ENCODE measurements around the gene NRCAM.

NRCAM gene

DNA sequence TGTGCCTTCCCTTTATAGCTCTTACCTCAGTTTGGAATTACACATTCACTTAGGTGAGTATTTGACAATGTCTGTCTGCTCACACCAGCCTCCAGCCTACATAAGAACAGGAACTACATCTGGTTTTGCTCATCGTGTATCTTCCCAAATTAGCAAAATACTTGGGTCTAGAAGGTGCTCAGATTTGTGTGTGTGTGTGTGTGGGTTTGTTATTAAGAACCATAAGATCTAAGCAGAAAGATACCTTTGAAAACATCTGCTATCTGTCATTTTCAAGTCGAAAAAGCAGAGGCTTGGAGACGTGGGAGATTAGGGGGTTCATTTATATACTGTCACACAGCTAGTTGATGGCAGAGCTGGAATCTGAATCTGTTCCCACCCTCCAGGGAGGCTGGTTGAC lies 311.3 kb downstream of the NRCAM start (continued):
- TF ChIP-seq, protein P1, sequence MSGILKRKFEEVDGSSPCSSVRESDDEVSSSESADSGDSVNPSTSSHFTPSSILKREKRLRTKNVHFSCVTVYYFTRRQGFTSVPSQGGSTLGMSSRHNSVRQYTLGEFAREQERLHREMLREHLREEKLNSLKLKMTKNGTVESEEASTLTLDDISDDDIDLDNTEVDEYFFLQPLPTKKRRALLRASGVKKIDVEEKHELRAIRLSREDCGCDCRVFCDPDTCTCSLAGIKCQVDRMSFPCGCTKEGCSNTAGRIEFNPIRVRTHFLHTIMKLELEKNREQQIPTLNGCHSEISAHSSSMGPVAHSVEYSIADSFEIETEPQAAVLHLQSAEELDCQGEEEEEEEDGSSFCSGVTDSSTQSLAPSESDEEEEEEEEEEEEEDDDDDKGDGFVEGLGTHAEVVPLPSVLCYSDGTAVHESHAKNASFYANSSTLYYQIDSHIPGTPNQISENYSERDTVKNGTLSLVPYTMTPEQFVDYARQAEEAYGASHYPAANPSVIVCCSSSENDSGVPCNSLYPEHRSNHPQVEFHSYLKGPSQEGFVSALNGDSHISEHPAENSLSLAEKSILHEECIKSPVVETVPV (CRISPR knock-in tag; IDR thresholded peaks at IDR 0.05): no peak
- no peak for TF ChIP-seq ARNTL (CRISPR knock-in tag; IDR thresholded peaks at IDR 0.05; ENCODE audit: borderline replicate concordance, low read depth)
- TF ChIP-seq PATZ1 (CRISPR knock-in tag; IDR thresholded peaks at IDR 0.05; ENCODE audit: borderline replicate concordance): no peak
- no peak for TF ChIP-seq GLIS3 (CRISPR knock-in tag; IDR thresholded peaks at IDR 0.05)
- no peak for TF ChIP-seq ZFP3 (CRISPR knock-in tag; IDR thresholded peaks at IDR 0.05)
- TF ChIP-seq CREB5 (CRISPR knock-in tag; IDR thresholded peaks at IDR 0.05; ENCODE audit: low read depth): no peak
- TF ChIP-seq TCF4 (CRISPR knock-in tag; IDR thresholded peaks at IDR 0.05; ENCODE audit: borderline replicate concordance): no peak
- TF ChIP-seq CSDC2 (CRISPR knock-in tag; IDR thresholded peaks at IDR 0.05): no peak
- no peak for TF ChIP-seq BACH2 (CRISPR knock-in tag; IDR thresholded peaks at IDR 0.05; ENCODE audit: borderline replicate concordance)
- no peak for TF ChIP-seq SNAI2 (CRISPR knock-in tag; IDR thresholded peaks at IDR 0.05)

DNA sequence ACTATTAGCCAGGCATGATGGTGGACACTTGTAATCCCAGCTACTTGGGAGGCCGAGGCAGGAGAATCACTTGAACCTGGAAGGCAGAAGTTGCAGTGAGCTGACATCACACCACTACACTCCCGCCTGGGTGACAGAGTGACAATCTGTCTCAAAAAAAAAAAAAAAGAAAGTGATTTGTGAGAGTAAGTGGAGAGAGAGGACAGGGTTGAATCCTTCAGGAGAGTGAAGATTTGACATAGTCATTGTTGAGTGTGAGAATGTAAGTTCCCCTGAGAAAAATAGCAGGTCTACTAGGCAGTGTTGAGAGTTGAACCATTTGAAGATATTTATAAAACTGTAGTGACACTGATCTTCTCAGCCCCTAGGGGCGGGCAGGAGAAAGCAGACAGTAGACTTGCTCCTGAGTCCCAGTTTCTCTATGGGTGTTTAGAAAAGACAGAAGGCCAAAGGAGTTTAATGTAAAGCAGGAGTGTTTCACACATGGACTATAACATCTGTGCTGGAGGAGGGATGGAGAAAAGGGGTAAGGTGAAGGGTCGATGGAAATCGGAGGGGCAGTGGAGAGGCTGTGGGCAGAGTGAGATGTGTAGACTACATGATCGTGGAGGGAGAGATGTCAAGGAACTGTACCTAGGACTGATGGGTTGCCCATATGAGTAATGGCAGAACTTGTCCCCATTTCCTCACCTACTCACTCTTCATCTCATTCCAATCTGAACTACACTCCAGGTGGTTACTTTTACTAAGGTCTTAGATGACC lies 312.4 kb downstream of the NRCAM start:
- TF ChIP-seq PPARA (CRISPR knock-in tag; IDR thresholded peaks at IDR 0.05; ENCODE audit: borderline replicate concordance): no peak
- TF ChIP-seq, protein P1 (CRISPR knock-in tag; IDR thresholded peaks at IDR 0.05): no peak
- TF ChIP-seq, protein P2, sequence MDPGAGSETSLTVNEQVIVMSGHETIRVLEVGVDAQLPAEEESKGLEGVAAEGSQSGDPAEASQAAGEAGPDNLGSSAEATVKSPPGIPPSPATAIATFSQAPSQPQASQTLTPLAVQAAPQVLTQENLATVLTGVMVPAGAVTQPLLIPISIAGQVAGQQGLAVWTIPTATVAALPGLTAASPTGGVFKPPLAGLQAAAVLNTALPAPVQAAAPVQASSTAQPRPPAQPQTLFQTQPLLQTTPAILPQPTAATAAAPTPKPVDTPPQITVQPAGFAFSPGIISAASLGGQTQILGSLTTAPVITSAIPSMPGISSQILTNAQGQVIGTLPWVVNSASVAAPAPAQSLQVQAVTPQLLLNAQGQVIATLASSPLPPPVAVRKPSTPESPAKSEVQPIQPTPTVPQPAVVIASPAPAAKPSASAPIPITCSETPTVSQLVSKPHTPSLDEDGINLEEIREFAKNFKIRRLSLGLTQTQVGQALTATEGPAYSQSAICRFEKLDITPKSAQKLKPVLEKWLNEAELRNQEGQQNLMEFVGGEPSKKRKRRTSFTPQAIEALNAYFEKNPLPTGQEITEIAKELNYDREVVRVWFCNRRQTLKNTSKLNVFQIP (CRISPR knock-in tag; IDR thresholded peaks at IDR 0.05; ENCODE audit: borderline replicate concordance, low read depth): no peak
- no peak for TF ChIP-seq OSR1 (CRISPR knock-in tag; IDR thresholded peaks at IDR 0.05)
- no peak for TF ChIP-seq ZNF70 (CRISPR knock-in tag; IDR thresholded peaks at IDR 0.05)
- no peak for TF ChIP-seq TCF4 (CRISPR knock-in tag; IDR thresholded peaks at IDR 0.05; ENCODE audit: borderline replicate concordance)
- TF ChIP-seq PATZ1 (CRISPR knock-in tag; IDR thresholded peaks at IDR 0.05; ENCODE audit: borderline replicate concordance): no peak
- no peak for TF ChIP-seq ZNF565 (CRISPR knock-in tag; conservative IDR thresholded peaks at IDR 0.05; ENCODE audit: low read depth)
- TF ChIP-seq ZNF8 (CRISPR knock-in tag; IDR thresholded peaks at IDR 0.05): no peak
- TF ChIP-seq SNAI2 (CRISPR knock-in tag; IDR thresholded peaks at IDR 0.05): no peak
- no peak for TF ChIP-seq GLIS3 (CRISPR knock-in tag; IDR thresholded peaks at IDR 0.05)
- no peak for TF ChIP-seq BACH2 (CRISPR knock-in tag; IDR thresholded peaks at IDR 0.05; ENCODE audit: borderline replicate concordance)
- TF ChIP-seq CREB5 (CRISPR knock-in tag; IDR thresholded peaks at IDR 0.05; ENCODE audit: low read depth): no peak
- TF ChIP-seq ISL1 (CRISPR knock-in tag; IDR thresholded peaks at IDR 0.05): no peak
- TF ChIP-seq ZFP30 (CRISPR knock-in tag; IDR thresholded peaks at IDR 0.05): no peak
- no peak for TF ChIP-seq ZFP3 (CRISPR knock-in tag; IDR thresholded peaks at IDR 0.05)
- no peak for TF ChIP-seq ZC3H10 (CRISPR knock-in tag; IDR thresholded peaks at IDR 0.05)
- ATAC-seq: no peak
